NCI-H146 treated with DMSO at 0.1 percent for 48 hours (cell line): ENCODE results near the gene AK8.
"Not testable (repeated sequence)": the region's sequence is repeated elsewhere in the genome, so short reads cannot be mapped to it uniquely, and the experiment has no call there.

ENCODE experiments used
- DNase-seq: peaks from one replicate; lab custom pipeline; 2025; ENCODE audit not compliant: unreplicated experiment; lab: John Stamatoyannopoulos, UW

AK8 gene

DNA sequence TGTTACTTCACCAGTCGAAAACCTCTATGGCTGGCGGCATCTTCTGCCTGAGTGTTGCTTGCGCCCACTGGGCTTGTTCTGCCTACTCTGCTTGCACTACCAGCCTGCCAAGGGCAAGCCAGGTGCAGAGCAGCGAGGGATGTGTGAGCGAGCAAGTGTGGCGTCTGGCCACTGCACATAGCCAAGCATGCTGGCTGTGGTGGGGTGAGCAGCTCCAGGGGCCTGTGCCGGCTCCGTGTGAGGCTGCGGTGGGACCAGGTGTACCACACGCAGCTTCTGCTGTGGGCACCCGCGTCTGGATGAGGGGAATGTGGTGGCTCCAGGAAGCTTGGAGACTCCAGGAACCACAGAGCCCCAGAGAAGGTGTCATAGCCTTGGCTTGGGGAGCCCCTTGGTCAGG lies 156.4 kb downstream of the AK8 start:
- DNase-seq: no peak

- DNase-seq: not testable (repeated sequence)
Observed at GRCh38 chr9:132718381-132718928, 159.6 kb downstream of the AK8 start.

GRCh38 chr9:132717326-132717945 lies 160.6 kb downstream of the AK8 start:
- no peak for DNase-seq

GRCh38 chr9:132716007-132716406 lies 162.1 kb downstream of the AK8 start:
- no peak for DNase-seq

GRCh38 chr9:132712753-132713152 lies 165.3 kb downstream of the AK8 start:
- DNase-seq: no peak

DNA sequence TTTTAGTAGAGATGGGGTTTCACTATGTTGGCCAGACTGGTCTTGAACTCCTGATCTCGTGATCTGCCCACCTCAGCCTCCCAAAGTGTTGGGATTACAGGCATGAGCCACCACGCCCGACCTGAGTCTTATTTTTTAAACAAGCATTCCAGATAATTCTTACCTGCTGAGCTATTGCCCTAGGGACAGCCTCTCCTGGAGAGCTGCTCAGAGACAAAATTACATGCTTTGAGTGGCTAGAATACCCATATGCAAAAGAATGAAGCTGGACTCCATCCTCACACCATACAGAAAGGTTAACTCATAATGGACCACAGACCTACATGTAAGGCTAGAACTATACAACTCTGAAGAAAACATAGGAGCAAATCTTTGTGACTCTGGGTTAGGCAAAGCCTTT lies 166.2 kb downstream of the AK8 start:
- DNase-seq: no peak

- DNase-seq: not testable (repeated sequence)
Observed at GRCh38 chr9:132711152-132711551, 166.9 kb downstream of the AK8 start.

DNA sequence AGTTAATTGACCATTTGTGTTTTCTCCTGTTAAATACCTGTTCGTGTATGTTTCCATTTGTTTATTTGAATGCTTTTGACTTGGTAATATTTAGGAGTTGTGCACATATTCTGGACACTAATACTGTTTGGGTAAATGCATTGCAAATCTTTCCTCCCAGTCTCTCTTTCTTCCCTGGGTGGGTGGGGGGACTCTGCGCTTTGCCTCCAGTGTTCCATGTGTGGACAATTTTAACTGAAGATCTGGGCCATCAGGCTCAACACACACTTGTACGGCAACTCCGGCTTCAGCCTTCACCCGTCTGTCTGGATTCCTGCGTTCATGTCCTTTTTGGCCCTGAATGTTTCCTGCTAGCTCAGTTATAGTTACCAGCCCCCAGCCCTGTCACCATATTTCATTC lies 167.8 kb downstream of the AK8 start:
- no peak for DNase-seq

DNA sequence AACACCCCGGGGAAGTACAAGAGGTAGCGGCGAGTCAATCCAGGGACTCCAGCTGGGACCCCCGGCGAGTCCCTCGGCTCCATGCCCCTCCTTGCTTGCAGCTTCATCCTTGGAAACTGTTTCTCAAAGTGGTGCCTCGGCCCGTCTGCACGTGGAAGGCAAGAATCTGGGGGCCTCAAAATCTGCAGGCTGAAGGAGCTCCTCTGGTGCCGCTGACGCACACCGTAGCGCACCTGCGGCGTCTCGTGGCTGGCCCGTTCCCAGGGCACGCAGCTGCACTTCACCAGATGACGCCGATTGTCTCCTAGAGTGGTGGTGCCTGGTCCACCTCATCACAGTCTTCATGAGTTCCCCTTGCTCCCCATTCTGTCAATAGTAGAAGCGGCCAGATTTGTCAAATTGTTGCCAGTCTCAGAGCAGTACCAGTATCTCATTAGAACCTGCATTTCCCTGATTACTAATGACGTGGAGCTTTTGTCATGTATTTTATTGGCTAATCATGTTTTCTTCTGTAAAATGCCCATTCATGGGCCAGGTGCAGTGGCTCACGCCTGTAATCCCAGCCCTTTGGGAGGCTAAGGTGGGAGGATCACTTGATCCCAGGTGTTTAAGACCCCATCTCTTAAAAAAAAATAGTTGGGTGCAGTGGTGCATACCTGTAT lies 169.2 kb downstream of the AK8 start:
- no peak for DNase-seq

DNA sequence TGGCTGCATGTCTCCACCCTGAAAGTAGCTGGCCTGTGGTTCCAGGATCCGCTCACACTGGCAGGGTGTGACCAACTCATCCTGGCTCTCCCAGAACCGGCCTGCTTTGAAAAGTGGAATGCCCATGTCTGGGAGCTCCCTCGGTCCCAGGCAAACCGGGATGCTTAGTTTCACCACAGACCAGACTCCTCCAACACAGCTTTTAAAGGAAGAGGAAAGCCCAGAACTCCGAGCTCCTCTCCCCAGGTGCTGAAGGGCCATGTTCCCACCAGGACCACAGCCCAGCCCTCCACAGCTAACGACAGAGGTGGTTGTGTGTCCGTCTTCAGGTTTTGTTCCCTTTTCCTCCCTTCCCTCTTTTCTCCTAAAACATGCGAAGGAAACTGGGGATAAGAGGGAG lies 169.8 kb downstream of the AK8 start:
- no peak for DNase-seq

DNA sequence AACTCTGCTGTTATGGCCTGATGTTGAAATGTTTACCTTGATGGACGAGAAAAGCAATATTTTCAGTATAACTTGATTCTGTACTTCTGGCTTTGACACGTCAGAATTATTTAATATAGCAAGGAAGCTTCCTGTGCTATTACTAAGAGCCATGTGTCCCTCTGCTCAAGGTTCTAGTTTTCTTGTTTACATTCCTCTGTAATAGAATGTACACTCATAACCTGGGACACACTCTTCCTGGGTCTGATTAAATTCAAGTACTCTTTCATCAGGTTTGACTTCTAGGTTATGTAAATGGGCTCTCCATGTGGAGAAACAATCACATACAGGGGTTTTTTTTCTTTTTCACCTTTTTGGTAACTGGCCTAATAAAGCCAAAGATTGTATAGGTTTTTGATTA lies 174.7 kb downstream of the AK8 start:
- no peak for DNase-seq

DNA sequence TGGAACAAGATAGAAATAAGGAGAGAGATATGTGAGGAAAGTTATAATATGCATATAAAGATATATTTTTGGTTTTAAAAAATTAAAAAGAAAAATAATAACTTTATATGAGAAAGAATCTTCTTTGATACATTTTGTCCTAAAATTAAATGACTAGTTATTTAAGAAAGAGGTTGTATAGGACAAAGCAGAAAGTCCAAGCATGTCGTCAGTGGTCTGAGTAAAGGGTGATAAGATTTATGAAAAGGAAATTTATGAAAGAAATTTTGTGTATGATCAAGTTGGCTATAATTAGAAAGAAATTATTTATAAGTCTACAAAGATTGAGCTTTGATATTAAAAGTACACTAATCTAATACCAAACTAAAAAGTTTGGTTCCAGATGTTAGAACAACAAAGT lies 175.8 kb downstream of the AK8 start:
- DNase-seq: no peak

DNA sequence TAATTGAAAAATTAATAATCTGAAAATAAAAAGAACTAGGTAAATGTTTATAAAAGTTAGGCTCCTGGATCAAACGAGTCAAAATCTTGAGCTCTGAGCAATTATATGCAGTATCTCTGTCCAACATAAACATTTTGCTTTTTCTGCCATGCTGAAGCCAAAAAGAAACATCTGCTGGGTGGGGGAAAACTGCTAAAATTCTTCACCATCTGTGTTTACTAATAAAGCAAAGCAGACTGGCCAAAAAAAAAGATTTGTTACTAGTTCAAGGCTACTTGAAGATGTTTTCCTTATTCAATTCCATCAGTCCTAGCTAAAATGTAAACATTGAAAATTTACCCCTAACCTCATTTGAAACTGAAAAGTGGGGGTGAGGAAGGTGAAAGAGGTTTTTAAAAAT lies 178.1 kb downstream of the AK8 start:
- no peak for DNase-seq

DNA sequence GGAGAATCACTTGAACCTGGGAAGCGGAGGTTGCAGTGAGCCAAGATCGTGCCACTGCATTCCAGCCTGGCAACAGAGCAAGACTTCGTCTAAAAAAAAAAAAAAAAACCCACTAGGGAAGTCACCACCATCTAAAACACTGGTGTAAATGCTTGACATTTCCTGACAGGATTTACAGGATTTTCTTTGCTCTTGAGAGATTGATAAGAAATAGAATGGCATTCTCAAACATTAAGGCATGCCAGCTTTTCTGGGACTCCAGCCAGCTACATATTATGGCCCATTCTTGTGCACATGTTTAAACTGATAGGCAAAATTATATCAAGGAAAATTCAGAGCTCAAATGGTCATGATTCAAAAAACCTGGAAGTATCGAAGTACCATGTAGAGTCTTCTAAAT lies 179.1 kb downstream of the AK8 start:
- DNase-seq: no peak

- no peak for DNase-seq
Observed at GRCh38 chr9:132697230-132697629, 180.9 kb downstream of the AK8 start.

DNA sequence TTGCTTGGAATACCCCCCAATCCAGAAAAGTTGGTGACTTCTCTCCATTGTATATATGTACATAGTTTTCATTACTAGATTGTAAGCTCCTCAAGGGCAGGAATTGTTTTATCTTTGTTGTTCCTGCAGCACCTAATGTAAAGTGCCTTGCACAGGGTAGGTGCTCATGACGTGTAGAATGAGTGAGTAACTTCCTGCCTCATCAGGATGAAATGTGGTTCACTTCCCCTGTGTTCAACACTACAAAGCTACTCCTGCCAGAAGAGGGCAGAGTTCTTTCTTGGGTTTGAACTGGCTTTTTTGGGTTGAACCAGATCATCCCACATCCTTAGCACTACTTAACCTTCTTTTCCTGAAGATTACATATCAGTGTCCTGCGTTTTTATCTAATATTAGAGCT lies 183.9 kb downstream of the AK8 start:
- DNase-seq: no peak

DNA sequence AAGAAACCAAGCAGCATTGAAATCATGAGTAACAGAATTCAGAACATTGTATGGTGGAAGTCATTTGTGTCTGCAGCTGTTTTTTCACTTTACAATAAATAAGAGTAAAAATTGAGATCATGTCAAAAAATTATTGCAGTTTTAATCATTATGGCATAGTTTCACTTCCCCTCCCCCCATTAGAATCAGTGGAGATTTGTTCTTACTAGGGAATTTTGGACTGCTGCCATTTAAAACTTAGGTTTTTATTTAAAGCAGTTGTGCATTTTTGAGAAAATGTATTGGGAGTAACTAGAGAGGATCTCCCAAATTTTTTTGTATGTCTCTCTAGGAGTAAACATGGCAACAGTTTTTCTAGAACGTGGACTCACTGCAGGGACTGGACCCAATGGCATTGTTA lies 187.4 kb downstream of the AK8 start:
- no peak for DNase-seq

- DNase-seq: no peak
Observed at GRCh38 chr9:132683873-132684272, 194.2 kb downstream of the AK8 start.

DNA sequence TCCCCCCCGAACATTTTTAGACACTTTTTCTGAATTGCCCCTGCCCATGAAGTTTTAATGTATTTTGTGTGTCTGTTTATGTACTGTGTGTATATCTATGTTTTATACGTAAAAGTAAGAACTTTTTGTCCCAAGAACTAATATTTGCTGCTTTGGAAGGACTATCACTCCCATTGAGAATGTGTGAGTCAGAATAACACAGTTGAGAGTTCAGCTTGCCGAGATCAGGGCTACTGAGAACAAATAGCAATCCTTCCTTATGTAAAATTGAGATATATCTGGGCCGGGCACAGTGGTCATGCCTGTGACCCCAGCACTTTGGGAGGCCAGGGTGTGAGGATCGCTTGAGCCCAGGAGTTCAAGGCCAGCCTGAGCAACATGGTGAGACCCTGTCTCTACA lies 196.5 kb downstream of the AK8 start:
- DNase-seq: no peak

GRCh38 chr9:132679946-132680625 lies 198.0 kb downstream of the AK8 start:
- no peak for DNase-seq

GRCh38 chr9:132677976-132678375 lies 200.1 kb downstream of the AK8 start:
- DNase-seq: no peak
